Gastrocnemius medialis (tissue), 4 donors: ENCODE measurements around the gene TMEM116. TPM values are rescaled to one million over a fixed set of nuclear protein-coding genes. Genes with fewer than 3 reads are reported as not detected.
"Not testable (repeated sequence)": the region's sequence is repeated elsewhere in the genome, so short reads cannot be mapped to it uniquely, and the experiment has no call there.

ENCODE experiments used
- ATAC-seq, 2 donors: fragments of 150-250 bp; one replicate each; pipeline ENCODE4 v1.9.1; 2016
- DNase-seq, 2 donors: peaks; one replicate each; pipeline ENCODE4 v3.0.0-alpha.2; 2019
- H3K27ac ChIP-seq, 4 donors: fragments of 200-600 bp; sonication (generic); 1 replicate in 1 of 4; 2 replicates in 3 of 4; pipeline ENCODE4 v1.5.1; 2016 to 2018; ENCODE audit warnings: mild to moderate bottlenecking in 2 of 4, moderate library complexity in 1 of 4
- H3K27me3 ChIP-seq, 3 donors: fragments of 200-600 bp; sonication (generic) in 2 of 3; 1 replicate in 1 of 3; 2 replicates in 2 of 3; pipeline versions ENCODE4 v1.5.1 to v1.6.0; 2016 to 2019; ENCODE audit warnings: mild to moderate bottlenecking in 1 of 3, moderate library complexity in 1 of 3
- H3K36me3 ChIP-seq, 2 donors: fragments of 200-600 bp; sonication (generic) in 1 of 2; one replicate each; pipeline ENCODE4 v1.5.1; 2017 to 2018
- H3K4me1 ChIP-seq, 2 donors: fragments of 200-600 bp; sonication (generic) in 1 of 2; one replicate each; pipeline ENCODE4 v1.5.1; 2016 to 2017; ENCODE audit warnings: mild to moderate bottlenecking in 2 of 2
- H3K4me3 ChIP-seq, 4 donors: fragments of 200-600 bp; sonication (generic) in 3 of 4; 1 replicate in 1 of 4; 2 replicates in 3 of 4; pipeline ENCODE4 v1.5.1; 2016 to 2019; ENCODE audit warnings: mild to moderate bottlenecking in 2 of 4
- H3K9me3 ChIP-seq, 3 donors: fragments of 200-600 bp; sonication (generic) in 2 of 3; 1 replicate in 1 of 3; 2 replicates in 2 of 3; pipeline ENCODE4 v1.5.1; 2016 to 2019
- POLR2A ChIP-seq, 2 donors: fragments of 450-650 bp; IDR thresholded peaks; one replicate each; pipeline ENCODE4 v1.6.1; 2017; ENCODE audit warnings: antibody characterized with exemption in 2 of 2, mild to moderate bottlenecking in 2 of 2, moderate library complexity in 2 of 2
- in situ Hi-C, 4 donors: fragments of 200-750 bp; cut with MboI; loops; one replicate each; pipeline versions ENCODE4 v1.15.0 to v1.8.0; 2017; ENCODE audit warnings: low sequenced_read_pairs in 4 of 4
- intact Hi-C: fragments of 100-400 bp; cut with DNase I; formaldehyde crosslinking; loops from one replicate; pipeline ENCODE4 v1.15.1; 2023; ENCODE audit warnings: low total_unique reads
- total RNA-seq, 4 donors: library from RNA; depleted of rRNA; stranded (reverse); fragments of >200 nt; gene quantifications; one replicate each; pipeline versions ENCODE4 v1.1.0 to v1.2.3, GENCODE V29; 2016
- TF ChIP-seq, protein P1 (sequence below), 5 experiments: fragments of 450-650 bp in 3 of 5; fragments of 200-600 bp in 2 of 5; sonication (generic) in 2 of 5; IDR thresholded peaks in 4 of 5; conservative IDR thresholded peaks in 1 of 5; 1 replicate in 4 of 5; 2 replicates in 1 of 5; pipeline ENCODE4 v1.5.1; 2016 to 2019; ENCODE audit warnings: antibody characterized with exemption in 5 of 5, mild to moderate bottlenecking in 3 of 5, moderate library complexity in 3 of 5

Gene TMEM116
- total RNA-seq, result 1 to 10 TPM; 1.9 to 8.5 (median 4.3) TPM

DNA sequence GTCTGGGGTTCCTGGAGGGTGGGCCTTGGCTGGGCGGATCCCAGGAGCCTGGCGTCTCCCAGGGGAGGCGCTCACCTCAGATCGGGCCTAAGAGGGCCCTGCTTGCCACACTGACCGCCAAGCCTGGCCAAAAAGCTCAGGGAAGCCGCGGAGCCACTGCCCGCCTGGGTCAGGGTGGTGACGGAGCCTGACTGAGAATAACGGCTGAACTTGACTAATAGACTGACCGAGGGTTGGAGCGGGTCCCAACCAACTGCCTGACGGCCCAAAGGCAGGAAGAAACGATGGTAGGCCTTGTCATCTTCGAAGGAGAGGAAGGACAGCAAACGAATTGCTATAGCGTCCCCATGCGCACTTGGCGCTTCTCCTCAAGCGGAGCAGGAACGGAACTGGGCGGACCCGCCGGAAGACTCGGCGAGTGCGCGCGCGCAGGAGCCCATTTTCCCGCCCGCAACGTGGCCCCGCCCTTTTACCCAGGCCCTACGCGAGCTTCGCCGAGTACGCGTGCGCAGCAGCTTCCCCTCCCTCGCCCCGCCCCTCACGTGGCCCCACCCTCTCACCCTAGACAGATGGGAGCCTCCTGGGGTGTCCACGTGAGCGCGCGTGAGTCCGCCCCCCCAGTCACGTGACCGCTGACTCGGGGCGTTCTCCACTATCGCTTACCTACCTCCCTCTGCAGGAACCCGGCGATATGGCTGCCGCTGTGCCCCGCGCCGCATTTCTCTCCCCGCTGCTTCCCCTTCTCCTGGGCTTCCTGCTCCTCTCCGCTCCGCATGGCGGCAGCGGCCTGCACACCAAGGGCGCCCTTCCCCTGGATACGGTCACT is at the start of gene TMEM116, which contains the start of gene ERP29:
TMEM116 (minus strand) TSS at position 391 of the 826 bp plus-strand sequence. CDS start 7,895 bp downstream, outside the sequence.
ERP29 (plus strand) TSS at position 652 of the 826 bp plus-strand sequence; CDS start at position 692, 40 bp downstream.
- ATAC-seq (peak; percentile 87 to 88), DNase-seq (peak; percentile 99 to 100)
- no peaks in the 10 kb centered on the region for H3K27me3 ChIP-seq
- in situ Hi-C loops (loop anchor here in 1 of 4 donors (10.0 kb wide), 1 partner anchor 68 kb away; no protein-coding TSS in a partner anchor), intact Hi-C loops (loop anchor here (1.0 to 5.0 kb wide), 3 partner anchors 68 to 171 kb away; partner anchors contain the start of genes MAPKAPK5 and NAA25)
- H3K27ac ChIP-seq, result peak within 1 kb of the TSS; percentile 93 to 98 (median 97)
- peaks cover 0 to 10% of the 10 kb centered on the region in 2 donors for H3K36me3 ChIP-seq
- H3K4me1 ChIP-seq, result peaks cover 24 to 31% of the 10 kb centered on the region in 2 donors
- no peaks in the 10 kb centered on the region for H3K9me3 ChIP-seq
- TF ChIP-seq, protein P1, sequence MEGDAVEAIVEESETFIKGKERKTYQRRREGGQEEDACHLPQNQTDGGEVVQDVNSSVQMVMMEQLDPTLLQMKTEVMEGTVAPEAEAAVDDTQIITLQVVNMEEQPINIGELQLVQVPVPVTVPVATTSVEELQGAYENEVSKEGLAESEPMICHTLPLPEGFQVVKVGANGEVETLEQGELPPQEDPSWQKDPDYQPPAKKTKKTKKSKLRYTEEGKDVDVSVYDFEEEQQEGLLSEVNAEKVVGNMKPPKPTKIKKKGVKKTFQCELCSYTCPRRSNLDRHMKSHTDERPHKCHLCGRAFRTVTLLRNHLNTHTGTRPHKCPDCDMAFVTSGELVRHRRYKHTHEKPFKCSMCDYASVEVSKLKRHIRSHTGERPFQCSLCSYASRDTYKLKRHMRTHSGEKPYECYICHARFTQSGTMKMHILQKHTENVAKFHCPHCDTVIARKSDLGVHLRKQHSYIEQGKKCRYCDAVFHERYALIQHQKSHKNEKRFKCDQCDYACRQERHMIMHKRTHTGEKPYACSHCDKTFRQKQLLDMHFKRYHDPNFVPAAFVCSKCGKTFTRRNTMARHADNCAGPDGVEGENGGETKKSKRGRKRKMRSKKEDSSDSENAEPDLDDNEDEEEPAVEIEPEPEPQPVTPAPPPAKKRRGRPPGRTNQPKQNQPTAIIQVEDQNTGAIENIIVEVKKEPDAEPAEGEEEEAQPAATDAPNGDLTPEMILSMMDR (IDR thresholded peaks at IDR 0.05 in 4 of 5, conservative IDR thresholded peaks at IDR 0.05 in 1 of 5), result peak; percentile 72 to 81 (median 78)
- peak; percentile 96 to 97 for TF ChIP-seq POLR2A (IDR thresholded peaks at IDR 0.05)
- H3K4me3 ChIP-seq, result peak within 1 kb of the TSS; percentile 89 to 98 (median 96)

DNA sequence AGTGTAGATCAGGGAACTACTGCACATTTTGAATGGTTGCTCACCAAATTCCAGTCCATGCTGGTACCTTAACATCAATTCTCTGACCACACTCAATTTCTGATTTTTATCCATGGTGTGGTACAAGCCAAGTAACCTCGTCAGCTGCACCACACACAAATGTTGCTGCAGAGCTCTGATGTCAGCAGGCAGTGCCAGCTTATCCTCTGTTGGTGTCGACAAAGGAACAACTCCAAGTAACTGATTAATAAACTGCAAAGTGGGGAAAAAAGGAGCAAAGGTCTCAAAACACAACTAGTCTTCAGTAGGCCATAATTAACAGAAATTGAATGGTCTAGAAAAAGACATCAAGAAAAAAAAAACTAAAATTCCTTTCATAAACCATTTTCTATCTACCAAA is 48.2 kb upstream of the TMEM116 start:
- no peak for DNase-seq
- Histone ChIP-seq H3K4me3 (no peak overlapping the region), H3K36me3 (peaks cover 0 to 94% of the 10 kb centered on the region in 2 donors), H3K4me1 (no peaks in the 10 kb centered on the region), H3K27me3 (no peaks in the 10 kb centered on the region), H3K27ac (no peak overlapping the region), H3K9me3 (no peaks in the 10 kb centered on the region)
- no peak for ATAC-seq
- intact Hi-C loops, result no loop called here
- TF ChIP-seq, protein P1 (IDR thresholded peaks at IDR 0.05 in 4 of 5, conservative IDR thresholded peaks at IDR 0.05 in 1 of 5), result no peak
- no peak for TF ChIP-seq POLR2A (IDR thresholded peaks at IDR 0.05)
- in situ Hi-C loops, result loop anchor here in 1 of 4 donors (25.0 kb wide), 1 partner anchor 176 kb away; no protein-coding TSS in a partner anchor

DNA sequence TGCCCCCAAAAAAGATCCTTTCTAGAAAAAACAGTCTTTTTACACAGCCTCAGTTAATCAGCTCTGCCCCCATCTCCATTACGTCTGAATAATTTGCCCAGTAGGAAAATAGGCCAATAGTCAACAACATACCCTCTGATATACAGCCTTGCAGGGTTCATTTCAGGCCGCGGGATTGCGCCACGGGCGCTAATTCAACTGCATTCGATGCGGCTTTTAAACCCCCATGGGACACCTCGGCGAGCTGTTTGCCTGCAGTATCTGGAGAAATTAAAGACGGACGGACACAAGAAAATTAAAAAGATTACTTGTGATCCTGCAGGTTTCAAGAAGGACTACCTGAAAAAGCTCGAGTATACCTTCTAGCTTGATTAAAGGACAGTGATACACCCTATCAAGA is 36.4 kb upstream of the TMEM116 start:
- TF ChIP-seq POLR2A (IDR thresholded peaks at IDR 0.05), result no peak
- TF ChIP-seq, protein P1 (IDR thresholded peaks at IDR 0.05 in 4 of 5, conservative IDR thresholded peaks at IDR 0.05 in 1 of 5), result no peak
- no peak for ATAC-seq
- in situ Hi-C loops (no loop called here), intact Hi-C loops (no loop called here)
- H3K4me1 ChIP-seq, result no peaks in the 10 kb centered on the region
- no peak for DNase-seq
- H3K9me3 ChIP-seq, result no peaks in the 10 kb centered on the region
- peaks cover 6 to 99% of the 10 kb centered on the region in 2 donors for H3K36me3 ChIP-seq
- H3K27ac ChIP-seq, result no peak overlapping the region
- H3K4me3 ChIP-seq, result no peak overlapping the region
- H3K27me3 ChIP-seq, result no peaks in the 10 kb centered on the region

DNA sequence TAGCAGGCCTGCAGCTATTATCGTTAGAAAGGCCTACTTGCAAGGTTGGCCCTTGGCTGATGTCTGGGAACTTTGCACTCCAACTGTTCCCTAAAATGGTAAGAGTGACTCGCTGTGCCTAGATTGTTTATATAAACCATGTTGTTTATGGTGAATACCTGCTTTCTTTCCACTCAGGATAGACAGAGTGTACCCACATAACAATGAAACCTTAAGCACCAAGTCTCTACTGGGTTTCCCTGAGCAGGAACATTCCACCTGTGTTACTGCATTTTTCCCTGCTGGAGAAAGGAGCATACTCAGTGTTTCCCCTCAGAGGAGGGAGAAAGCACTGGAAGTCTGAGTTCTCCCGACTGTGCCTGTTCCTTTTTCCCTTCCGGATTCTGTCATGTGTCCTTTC is 33.0 kb upstream of the TMEM116 start:
- no peak for ATAC-seq
- TF ChIP-seq POLR2A (IDR thresholded peaks at IDR 0.05), result no peak
- TF ChIP-seq, protein P1 (IDR thresholded peaks at IDR 0.05 in 4 of 5, conservative IDR thresholded peaks at IDR 0.05 in 1 of 5), result no peak

DNA sequence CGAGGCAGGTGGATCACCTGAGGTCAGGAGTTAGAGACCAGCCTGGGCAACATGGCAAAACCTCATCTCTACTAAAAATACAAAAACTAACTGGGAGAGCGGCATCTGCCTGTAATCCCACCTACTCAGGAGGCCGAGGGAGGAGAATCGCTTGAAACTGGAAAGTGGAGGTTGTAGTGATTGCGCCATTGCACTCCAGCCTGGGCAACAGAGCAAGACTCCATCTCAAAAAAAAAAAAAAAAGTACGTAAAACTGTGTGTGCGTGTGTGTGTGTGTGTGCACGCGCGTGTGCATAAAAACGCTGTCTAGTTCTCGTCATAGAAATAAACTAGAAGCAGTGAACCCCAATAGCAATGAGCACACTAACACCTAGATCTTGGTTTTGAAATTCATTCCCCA is 23.6 kb upstream of the TMEM116 start:
- H3K4me3 ChIP-seq, H3K27ac ChIP-seq, in situ Hi-C loops, intact Hi-C loops, H3K27me3 ChIP-seq, H3K4me1 ChIP-seq, H3K9me3 ChIP-seq, DNase-seq, ATAC-seq: not testable (repeated sequence)
- peaks cover 3 to 96% of the 10 kb centered on the region in 2 donors for H3K36me3 ChIP-seq

More for the DNA sequence above, 33.0 kb upstream of the TMEM116 start:
- H3K27me3 ChIP-seq, result no peaks in the 10 kb centered on the region
- DNase-seq, result no peak
- no peaks in the 10 kb centered on the region for H3K4me1 ChIP-seq
- peaks cover 6 to 98% of the 10 kb centered on the region in 2 donors for H3K36me3 ChIP-seq
- in situ Hi-C loops (no loop called here), intact Hi-C loops (no loop called here)
- H3K9me3 ChIP-seq, result no peaks in the 10 kb centered on the region
- no peak overlapping the region for H3K4me3 ChIP-seq
- no peak overlapping the region for H3K27ac ChIP-seq
